ENCODE data around the gene PSMB8. TPM values are rescaled to one million over a fixed set of nuclear protein-coding genes. Genes with fewer than 3 reads are reported as not detected.

PSMB8 gene
- total RNA-seq, 6 donors from 2014 or later = 48.2 to 110 (median 71.7) TPM

DNA sequence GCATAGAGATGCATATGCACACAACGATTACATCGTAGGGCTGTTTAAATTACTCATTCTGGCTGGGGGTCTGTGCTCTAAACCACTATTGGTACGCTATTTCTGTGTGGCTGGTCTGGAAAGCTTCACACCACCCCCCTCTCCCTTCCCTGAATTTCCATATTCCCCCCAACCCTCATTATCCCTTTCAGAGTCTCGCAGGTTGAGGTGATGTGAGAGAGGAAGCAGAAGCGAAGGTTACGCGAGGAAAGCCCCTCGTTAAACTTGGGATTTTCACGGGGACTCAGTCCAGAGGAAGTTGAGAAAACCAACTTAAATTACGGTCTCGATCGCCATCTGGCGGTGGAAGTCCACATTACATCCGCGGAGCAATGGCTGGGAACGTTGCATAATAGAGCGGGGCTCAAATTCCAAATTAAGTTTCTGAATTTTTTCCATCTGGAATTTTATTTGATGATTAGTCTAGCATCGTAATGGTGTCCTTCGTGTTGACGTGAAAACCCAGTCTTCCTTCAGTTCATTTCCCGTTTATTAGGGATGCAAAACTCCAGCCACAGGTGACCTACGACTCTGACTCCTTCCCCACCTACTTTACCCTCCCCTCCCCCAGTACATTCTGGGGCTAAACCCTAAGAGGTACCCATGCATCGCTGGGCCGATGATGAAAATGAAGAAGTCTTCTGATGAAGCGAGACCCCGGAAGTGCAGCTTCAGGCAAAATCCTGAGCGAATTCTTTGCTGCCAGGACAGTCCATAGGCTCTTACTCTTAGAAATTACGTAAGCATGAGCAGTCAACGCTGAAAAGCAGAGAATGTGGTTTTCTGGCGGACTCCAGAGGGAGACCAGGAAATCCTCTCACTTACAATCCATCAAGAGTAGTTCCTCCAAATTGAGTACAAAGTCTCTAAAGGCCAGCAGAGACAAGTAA lies 46.7 kb downstream of the PSMB8 start:
- no peak overlapping the region for H3K27ac ChIP-seq
- peak overlapping the region in 2 of 4 donors; percentile 18 to 22 for H3K4me3 ChIP-seq
- H3K36me3 ChIP-seq = no peaks in the 10 kb centered on the region
- peaks cover 0 to 12% (median 6%) of the 10 kb centered on the region in 4 donors for H3K4me1 ChIP-seq
- no peaks in the 10 kb centered on the region for H3K27me3 ChIP-seq
- 6 to 7% methylated on average over 28 to 30 of the region's 30 CpGs for WGBS, 2 donors
- peaks cover 0 to 4% (median 2%) of the 10 kb centered on the region in 4 donors for H3K9me3 ChIP-seq
- peak in 1 of 2 donors; percentile 81 for DNase-seq
- TF ChIP-seq EP300 (IDR thresholded peaks at IDR 0.05) = no peak
- TF ChIP-seq, protein P1, sequence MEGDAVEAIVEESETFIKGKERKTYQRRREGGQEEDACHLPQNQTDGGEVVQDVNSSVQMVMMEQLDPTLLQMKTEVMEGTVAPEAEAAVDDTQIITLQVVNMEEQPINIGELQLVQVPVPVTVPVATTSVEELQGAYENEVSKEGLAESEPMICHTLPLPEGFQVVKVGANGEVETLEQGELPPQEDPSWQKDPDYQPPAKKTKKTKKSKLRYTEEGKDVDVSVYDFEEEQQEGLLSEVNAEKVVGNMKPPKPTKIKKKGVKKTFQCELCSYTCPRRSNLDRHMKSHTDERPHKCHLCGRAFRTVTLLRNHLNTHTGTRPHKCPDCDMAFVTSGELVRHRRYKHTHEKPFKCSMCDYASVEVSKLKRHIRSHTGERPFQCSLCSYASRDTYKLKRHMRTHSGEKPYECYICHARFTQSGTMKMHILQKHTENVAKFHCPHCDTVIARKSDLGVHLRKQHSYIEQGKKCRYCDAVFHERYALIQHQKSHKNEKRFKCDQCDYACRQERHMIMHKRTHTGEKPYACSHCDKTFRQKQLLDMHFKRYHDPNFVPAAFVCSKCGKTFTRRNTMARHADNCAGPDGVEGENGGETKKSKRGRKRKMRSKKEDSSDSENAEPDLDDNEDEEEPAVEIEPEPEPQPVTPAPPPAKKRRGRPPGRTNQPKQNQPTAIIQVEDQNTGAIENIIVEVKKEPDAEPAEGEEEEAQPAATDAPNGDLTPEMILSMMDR (IDR thresholded peaks at IDR 0.05) = peak; percentile 89 to 94 (median 92)
- ATAC-seq (ENCODE audit: low FRiP score in 2 of 2) = peak; percentile 87 to 90

DNA sequence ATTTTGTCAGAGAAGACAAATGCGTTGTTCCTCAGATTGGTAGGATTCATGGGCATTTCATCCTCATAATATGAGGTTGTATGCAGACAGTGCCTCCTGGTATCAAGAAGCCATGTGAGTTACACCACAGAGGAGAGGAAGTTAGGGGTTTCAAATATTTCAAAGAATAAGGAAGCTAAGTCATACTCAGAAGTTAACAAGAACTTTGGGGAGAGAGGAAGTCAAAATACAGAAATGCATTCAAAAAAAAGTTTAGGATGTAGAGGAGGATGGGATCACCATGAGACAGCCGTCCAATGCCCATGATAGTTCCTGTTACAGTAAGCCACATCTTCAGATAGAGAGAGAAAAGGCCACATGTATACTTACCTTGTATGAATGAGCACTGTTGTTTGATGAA lies 49.3 kb downstream of the PSMB8 start:
- 58 to 60% methylated on average over 2 of the region's 2 CpGs for WGBS, 2 donors
- no peak for TF ChIP-seq POLR2AphosphoS5 (IDR thresholded peaks at IDR 0.05)
- TF ChIP-seq, protein P1 (IDR thresholded peaks at IDR 0.05) = no peak
- no peak for TF ChIP-seq EP300 (IDR thresholded peaks at IDR 0.05)
- TF ChIP-seq POLR2A (IDR thresholded peaks at IDR 0.05) = no peak
- Histone ChIP-seq H3K27me3 (no peaks in the 10 kb centered on the region), H3K4me1 (peaks cover 0 to 12% (median 6%) of the 10 kb centered on the region in 4 donors), H3K27ac (no peak overlapping the region), H3K36me3 (no peaks in the 10 kb centered on the region), H3K4me3 (no peak overlapping the region), H3K9me3 (peaks cover 0 to 4% (median 2%) of the 10 kb centered on the region in 4 donors)
- DNase-seq (no peak), ATAC-seq (ENCODE audit: low FRiP score in 2 of 2) (peak; percentile 47 to 54)

DNA sequence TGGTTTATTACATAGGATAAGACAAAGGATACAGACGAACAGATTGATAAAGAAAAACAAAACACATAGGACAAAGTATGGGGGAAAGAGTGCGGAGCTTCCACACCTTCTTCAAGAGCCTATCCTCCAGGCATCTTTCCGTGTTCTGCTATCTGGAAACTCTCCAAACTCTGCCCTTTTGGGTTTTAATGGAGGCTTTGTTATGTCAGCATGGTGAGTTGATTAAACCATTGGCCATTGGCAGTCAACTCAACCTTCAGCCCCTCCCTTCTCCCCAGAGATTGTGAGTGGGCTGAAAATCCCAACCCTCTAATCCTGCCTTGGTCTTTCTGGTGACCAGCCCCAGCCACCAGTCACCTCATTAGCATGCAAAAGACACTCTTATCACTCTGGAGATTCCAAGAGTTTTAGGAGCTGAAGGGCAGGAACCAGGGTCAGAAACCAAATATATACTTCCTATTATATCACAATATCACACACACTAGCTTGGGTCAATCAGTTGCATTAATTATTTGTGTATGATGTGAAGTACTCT lies 50.9 kb downstream of the PSMB8 start:
- Histone ChIP-seq H3K9me3 (no peaks in the 10 kb centered on the region), H3K4me1 (peaks cover 0 to 12% (median 6%) of the 10 kb centered on the region in 4 donors), H3K27me3 (no peaks in the 10 kb centered on the region), H3K36me3 (no peaks in the 10 kb centered on the region), H3K27ac (no peak overlapping the region), H3K4me3 (no peak overlapping the region)
- DNase-seq (no peak), ATAC-seq (ENCODE audit: low FRiP score in 2 of 2) (no peak)
- TF ChIP-seq, protein P1 (IDR thresholded peaks at IDR 0.05) = no peak
- TF ChIP-seq POLR2A (IDR thresholded peaks at IDR 0.05) = no peak
- no peak for TF ChIP-seq EP300 (IDR thresholded peaks at IDR 0.05)
- TF ChIP-seq POLR2AphosphoS5 (IDR thresholded peaks at IDR 0.05) = no peak
- WGBS, 2 donors = 51 to 75% methylated on average over 3 of the region's 3 CpGs

Other genes starting within 250 kb of the PSMB8 start
- gene HLA-DQA1, start 206.6 kb downstream of the PSMB8 start, total RNA-seq = 100 to 1,000 TPM in 4 of 6 donors, 1 to 10 TPM in 1, not detected in 1; 7.8 to 476 (median 122) TPM
- 100 to 1,000 TPM in 2 of 6 donors, 10 to 100 TPM in 2, 1 to 10 TPM in 2; 1.0 to 154 (median 36.3) TPM for gene HLA-DQB1, start 177.4 kb downstream of the PSMB8 start, total RNA-seq
- 10 to 100 TPM in 2 of 6 donors, 1 to 10 TPM in 3, not detected in 1; 1.4 to 52.6 (median 4.4) TPM for gene HLA-DQA2, start 102.7 kb downstream of the PSMB8 start, total RNA-seq
- 10 to 100 TPM in 3 of 6 donors, 1 to 10 TPM in 2, not detected in 1; 1.6 to 86.9 (median 16.5) TPM for gene HLA-DQB2, start 80.5 kb downstream of the PSMB8 start, total RNA-seq
- 10 to 100 TPM in 1 of 6 donors, 1 to 10 TPM in 5; 1.3 to 15.2 (median 3.7) TPM for gene HLA-DOB, start 27.0 kb downstream of the PSMB8 start, total RNA-seq
- gene TAP2, start 5.3 kb downstream of the PSMB8 start, total RNA-seq = 100 to 1,000 TPM in 2 of 6 donors, 10 to 100 TPM in 4; 17.6 to 266 (median 62.1) TPM
- 10 to 100 TPM; 56.9 to 87.0 (median 69.8) TPM for gene TAP1, start 9.7 kb upstream of the PSMB8 start, total RNA-seq
- gene PSMB9, start 10.1 kb upstream of the PSMB8 start, total RNA-seq = 10 to 100 TPM; 34.4 to 85.9 (median 45.5) TPM
- 100 to 1,000 TPM in 3 of 6 donors, 10 to 100 TPM in 3; 35.6 to 233 (median 80.6) TPM for gene HLA-DMB, start 97.0 kb upstream of the PSMB8 start, total RNA-seq
- 100 to 1,000 TPM in 4 of 6 donors, 10 to 100 TPM in 2; 83.7 to 271 (median 134) TPM for gene HLA-DMA, start 109.0 kb upstream of the PSMB8 start, total RNA-seq
- 100 to 1,000 TPM; 144 to 388 (median 183) TPM for gene BRD2, start 124.5 kb upstream of the PSMB8 start, total RNA-seq
- gene HLA-DOA, start 165.5 kb upstream of the PSMB8 start, total RNA-seq = 10 to 100 TPM in 5 of 6 donors, 1 to 10 TPM in 1; 9.4 to 56.8 (median 30.5) TPM
- 100 to 1,000 TPM; 109 to 674 (median 399) TPM for gene HLA-DPA1, start 229.6 kb upstream of the PSMB8 start, total RNA-seq
- gene HLA-DPB1, start 231.9 kb upstream of the PSMB8 start, total RNA-seq = 100 to 1,000 TPM; 194 to 697 (median 373) TPM

Measured in upper lobe of left lung (tissue), 6 donors.